A673 (cell line): Measurements from ENCODE around the gene EMP1. TPM values are rescaled to one million over a fixed set of nuclear protein-coding genes. Genes with fewer than 3 reads are reported as not detected.

ENCODE experiments used
- BruUV-seq: library from RNA; stranded (reverse); fragments of 400-500 nt; replicated peaks from 2 replicates; lab custom pipeline; 2021; lab: Mats Ljungman, UMichigan
- CTCF ChIA-PET: fragments of 300-600 bp; sonication (Branson Sonifier 250); formaldehyde crosslinking; loops from one replicate; lab custom pipeline; 2022; ENCODE audit warnings: antibody characterized with exemption; lab: Charles Lee
- POLR2A ChIA-PET: fragments of 300-600 bp; sonication (Branson Sonifier 250); formaldehyde crosslinking; loops from one replicate; lab custom pipeline; 2022; ENCODE audit warnings: antibody characterized with exemption; ENCODE audit not compliant: low non-redundant PET; lab: Charles Lee
- DNase-seq: peaks from one replicate; pipeline ENCODE4 v3.0.0-alpha.2; 2015; ENCODE audit warnings: low spot score
- H3K27ac ChIP-seq: fragments of 200-600 bp; sonication (generic); 2 replicates; pipeline ENCODE4 v1.5.1; 2016; ENCODE audit warnings: mixed run types, low read depth, mild to moderate bottlenecking, mixed read lengths, antibody characterized with exemption, low read length; ENCODE audit not compliant: poor library complexity, severe bottlenecking
- H3K27me3 ChIP-seq: fragments of 200-600 bp; sonication (generic); replicated peaks from 2 replicates; pipeline ENCODE4 v1.6.1; 2017; ENCODE audit warnings: mixed run types, low read depth, mild to moderate bottlenecking, mixed read lengths, antibody characterized with exemption, low read length; ENCODE audit not compliant: insufficient read depth, poor library complexity
- H3K36me3 ChIP-seq: fragments of 200-600 bp; sonication (generic); 2 replicates; pipeline ENCODE4 v1.6.1; 2016; ENCODE audit warnings: mixed run types, mild to moderate bottlenecking, mixed read lengths, antibody characterized with exemption, low read length; ENCODE audit not compliant: insufficient read depth, poor library complexity, severe bottlenecking
- H3K4me1 ChIP-seq: fragments of 200-600 bp; sonication (generic); 2 replicates; pipeline ENCODE4 v1.6.1; 2017; ENCODE audit warnings: mixed run types, mild to moderate bottlenecking, mixed read lengths, antibody characterized with exemption, low read length; ENCODE audit not compliant: insufficient read depth, poor library complexity, severe bottlenecking
- H3K4me3 ChIP-seq: fragments of 200-600 bp; sonication (generic); 2 replicates; pipeline ENCODE4 v1.5.1; 2016; ENCODE audit warnings: low read depth, mixed run types, mild to moderate bottlenecking, mixed read lengths, low read length; ENCODE audit not compliant: poor library complexity, severe bottlenecking
- H3K9me3 ChIP-seq: fragments of 200-600 bp; sonication (generic); 2 replicates; pipeline ENCODE4 v1.6.1; 2016; ENCODE audit warnings: mixed run types, low read depth, mild to moderate bottlenecking, mixed read lengths, antibody characterized with exemption, low read length; ENCODE audit not compliant: poor library complexity, severe bottlenecking
- EZH2 ChIP-seq: fragments of 200-600 bp; sonication (generic); IDR thresholded peaks from 2 replicates; pipeline ENCODE4 v1.6.1; 2017; ENCODE audit warnings: borderline replicate concordance, low read depth, mild to moderate bottlenecking, mixed read lengths, antibody characterized with exemption, low read length; ENCODE audit not compliant: poor library complexity, severe bottlenecking
- intact Hi-C: fragments of 100-400 bp; cut with micrococcal nuclease; formaldehyde crosslinking; loops from one replicate; pipeline ENCODE4 v1.10.0; 2022; ENCODE audit not compliant: unreplicated experiment
- total RNA-seq: library from RNA; stranded (reverse); gene quantifications from 2 replicates; pipeline ENCODE4 v1.2.3, GENCODE V29; 2021
- TF ChIP-seq, protein P1 (sequence below): fragments of 300-800, 200-600 bp; sonication (generic); conservative IDR thresholded peaks from 2 replicates; pipeline ENCODE4 v1.5.1; 2017; ENCODE audit warnings: low read depth, mild to moderate bottlenecking, antibody characterized with exemption, low read length, moderate library complexity, mixed read lengths

The EMP1 gene
- total RNA-seq, 1 experiment from 2014 or later: 66.5 TPM

DNA sequence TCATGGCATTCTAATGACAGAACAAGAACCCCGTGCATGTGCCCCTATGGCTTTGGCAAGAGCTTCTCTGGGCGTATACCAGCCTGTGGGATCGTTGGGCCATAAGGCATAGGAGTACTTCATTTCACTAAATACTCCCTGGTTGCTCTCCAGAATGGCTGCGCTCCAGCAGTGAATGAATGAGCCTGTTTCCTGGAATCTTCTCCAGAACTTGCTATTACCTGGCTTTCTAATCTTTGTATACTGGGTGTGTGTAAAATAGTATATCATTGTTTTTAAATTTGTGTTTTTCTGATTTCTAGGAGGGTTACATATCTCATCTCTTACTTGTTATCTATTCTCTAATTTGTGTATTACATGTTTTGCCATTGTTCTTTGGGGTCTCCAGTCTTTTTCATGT is 28.6 kb upstream of the EMP1 start:
- intact Hi-C loops: no loop called here
- DNase-seq: no peak

DNA sequence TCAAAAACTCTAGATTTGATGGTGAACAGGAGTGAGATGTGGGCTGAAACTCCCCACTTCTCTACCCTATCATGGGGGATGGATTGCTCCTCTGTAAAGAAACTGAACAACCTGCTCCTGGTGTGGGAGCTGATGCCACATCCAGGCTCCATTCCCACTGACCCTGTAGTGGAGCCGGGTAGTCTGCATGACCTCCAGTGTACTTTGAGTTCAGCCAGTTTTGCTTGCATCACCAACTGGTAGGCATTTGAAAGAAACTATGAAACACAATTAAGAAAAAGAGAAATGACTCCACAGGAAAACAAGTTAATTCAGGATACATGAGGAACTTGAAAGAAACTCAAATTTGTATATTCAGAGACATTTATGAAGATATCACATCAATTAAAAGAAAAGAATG is 27.3 kb upstream of the EMP1 start:
- POLR2A ChIA-PET: no interaction called here

More for the DNA sequence above, 28.6 kb upstream of the EMP1 start:
- Histone ChIP-seq H3K27me3 (no peaks in the 10 kb centered on the region), H3K4me1 (no peaks in the 10 kb centered on the region), H3K9me3 (no peaks in the 10 kb centered on the region), H3K4me3 (no peak overlapping the region), H3K36me3 (no peaks in the 10 kb centered on the region), H3K27ac (no peak overlapping the region)
- CTCF ChIA-PET: no interaction called here
- POLR2A ChIA-PET: interaction anchor here (0.7 kb wide), 1 partner anchor 30 kb away, joined by 3 read pairs; no protein-coding TSS in a partner anchor
- TF ChIP-seq, protein P1, sequence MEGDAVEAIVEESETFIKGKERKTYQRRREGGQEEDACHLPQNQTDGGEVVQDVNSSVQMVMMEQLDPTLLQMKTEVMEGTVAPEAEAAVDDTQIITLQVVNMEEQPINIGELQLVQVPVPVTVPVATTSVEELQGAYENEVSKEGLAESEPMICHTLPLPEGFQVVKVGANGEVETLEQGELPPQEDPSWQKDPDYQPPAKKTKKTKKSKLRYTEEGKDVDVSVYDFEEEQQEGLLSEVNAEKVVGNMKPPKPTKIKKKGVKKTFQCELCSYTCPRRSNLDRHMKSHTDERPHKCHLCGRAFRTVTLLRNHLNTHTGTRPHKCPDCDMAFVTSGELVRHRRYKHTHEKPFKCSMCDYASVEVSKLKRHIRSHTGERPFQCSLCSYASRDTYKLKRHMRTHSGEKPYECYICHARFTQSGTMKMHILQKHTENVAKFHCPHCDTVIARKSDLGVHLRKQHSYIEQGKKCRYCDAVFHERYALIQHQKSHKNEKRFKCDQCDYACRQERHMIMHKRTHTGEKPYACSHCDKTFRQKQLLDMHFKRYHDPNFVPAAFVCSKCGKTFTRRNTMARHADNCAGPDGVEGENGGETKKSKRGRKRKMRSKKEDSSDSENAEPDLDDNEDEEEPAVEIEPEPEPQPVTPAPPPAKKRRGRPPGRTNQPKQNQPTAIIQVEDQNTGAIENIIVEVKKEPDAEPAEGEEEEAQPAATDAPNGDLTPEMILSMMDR: no peak
- no peak for TF ChIP-seq EZH2
- BruUV-seq: no TSS peak

DNA sequence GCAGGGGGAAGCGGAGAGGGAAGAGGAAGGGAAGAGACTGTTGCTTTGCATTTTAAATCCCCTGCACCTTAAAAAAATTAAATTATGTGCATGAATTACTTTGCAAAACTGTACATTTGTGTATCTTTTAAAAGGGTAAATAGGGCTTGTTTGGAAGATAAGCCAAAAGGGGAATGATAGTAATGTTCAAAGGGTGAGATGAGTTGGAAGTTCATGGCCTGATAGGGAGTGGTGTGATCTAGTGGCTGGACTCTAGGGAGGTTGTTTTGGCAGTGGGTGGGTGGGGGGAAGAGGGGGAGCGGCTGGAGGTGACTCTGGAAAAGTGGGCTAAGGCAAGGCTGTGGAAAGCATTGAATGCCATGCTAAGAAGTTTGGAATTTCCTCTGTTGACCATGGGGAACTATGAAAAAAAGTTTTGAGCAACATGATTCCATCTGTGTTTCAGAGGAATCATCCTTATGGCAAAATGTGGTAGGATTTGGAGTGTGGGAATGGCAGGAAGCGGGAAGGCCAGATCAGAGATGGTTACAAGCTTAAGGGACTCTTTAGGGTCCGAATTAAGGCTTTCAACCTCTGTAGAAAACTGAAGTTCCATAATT is 25.5 kb upstream of the EMP1 start:
- Histone ChIP-seq H3K27ac (no peak overlapping the region), H3K9me3 (no peaks in the 10 kb centered on the region), H3K27me3 (no peaks in the 10 kb centered on the region), H3K4me3 (no peak overlapping the region), H3K36me3 (no peaks in the 10 kb centered on the region), H3K4me1 (peaks cover 6% of the 10 kb centered on the region)
- intact Hi-C loops: no loop called here
- no peak for TF ChIP-seq EZH2
- TF ChIP-seq, protein P1: no peak
- no TSS peak for BruUV-seq
- ChIA-PET POLR2A (no interaction called here), CTCF (no interaction called here)
- no peak for DNase-seq

More for the DNA sequence above, 27.3 kb upstream of the EMP1 start:
- Histone ChIP-seq H3K9me3 (no peaks in the 10 kb centered on the region), H3K4me3 (no peak overlapping the region), H3K36me3 (no peaks in the 10 kb centered on the region), H3K4me1 (no peaks in the 10 kb centered on the region), H3K27ac (no peak overlapping the region), H3K27me3 (no peaks in the 10 kb centered on the region)
- no TSS peak for BruUV-seq
- intact Hi-C loops: no loop called here
- CTCF ChIA-PET: no interaction called here
- no peak for DNase-seq
- TF ChIP-seq, protein P1: no peak
- TF ChIP-seq EZH2: no peak
